C4-2B (cell line): ENCODE data around the gene FABP3.

ENCODE experiments used
- CTCF ChIP-seq: fragments of 450-650 bp; conservative IDR thresholded peaks from 2 replicates; pipeline ENCODE4 v1.5.1; 2017; ENCODE audit warnings: mild to moderate bottlenecking
- ZFX ChIP-seq: fragments of 450-650 bp; IDR thresholded peaks from 2 replicates; pipeline ENCODE4 v1.6.1; 2017

GRCh38 chr1:31405578-31406245, 32.8 kb upstream of the FABP3 start:
- no peak for TF ChIP-seq CTCF
- no peak for TF ChIP-seq ZFX
